Liver (tissue), 9 donors: Measurements from ENCODE around the gene XYLB. TPM values are rescaled to one million over a fixed set of nuclear protein-coding genes. Genes with fewer than 3 reads are reported as not detected.
A peak's percentile ranks its signal among the peaks of the same experiment; 100 is the strongest.
"Not testable (repeated sequence)": the region's sequence is repeated elsewhere in the genome, so short reads cannot be mapped to it uniquely, and the experiment has no call there.

Source experiments
- DNase-seq: peaks from one replicate; pipeline ENCODE4 v3.0.0-alpha.2; 2017; ENCODE audit warnings: low spot score
- H3K27ac ChIP-seq, 2 donors: one replicate each; pipeline ENCODE4 v1.7.0; 2013; ENCODE audit warnings: inconsistent platforms in 2 of 2, low read length in 2 of 2, control low read depth in 1 of 2, low read depth in 1 of 2, mild to moderate bottlenecking in 1 of 2
- H3K27me3 ChIP-seq, 4 donors: one replicate each; pipeline versions ENCODE4 v1.6.1 to v1.7.0; 2013; ENCODE audit warnings: low read length in 3 of 4, inconsistent platforms in 1 of 4, mild to moderate bottlenecking in 1 of 4, moderate library complexity in 1 of 4; ENCODE audit not compliant: control insufficient read depth in 4 of 4, insufficient read depth in 4 of 4
- H3K36me3 ChIP-seq, 4 donors: one replicate each; pipeline versions ENCODE4 v1.6.1 to v1.7.0; 2013; ENCODE audit warnings: low read length in 3 of 4, mild to moderate bottlenecking in 3 of 4, low read depth in 1 of 4, moderate library complexity in 1 of 4; ENCODE audit not compliant: control insufficient read depth in 4 of 4, insufficient read depth in 3 of 4
- H3K4me1 ChIP-seq, 4 donors: one replicate each; pipeline versions ENCODE4 v1.6.1 to v1.7.0; 2013; ENCODE audit warnings: low read length in 3 of 4, mild to moderate bottlenecking in 3 of 4, moderate library complexity in 1 of 4; ENCODE audit not compliant: control insufficient read depth in 4 of 4, insufficient read depth in 4 of 4
- H3K4me3 ChIP-seq, 3 donors: one replicate each; pipeline versions ENCODE4 v1.6.1 to v1.7.0; 2013; ENCODE audit warnings: low read length in 3 of 3, control low read depth in 1 of 3, low read depth in 1 of 3, mild to moderate bottlenecking in 1 of 3
- H3K9ac ChIP-seq, 2 donors: one replicate each; pipeline ENCODE4 v1.7.0; 2013; ENCODE audit warnings: low read length in 2 of 2, mild to moderate bottlenecking in 2 of 2, moderate library complexity in 2 of 2, control low read depth in 1 of 2, low read depth in 1 of 2
- H3K9me3 ChIP-seq, 4 donors: one replicate each; pipeline versions ENCODE4 v1.6.1 to v1.7.0; 2013; ENCODE audit warnings: low read length in 3 of 4; ENCODE audit not compliant: control insufficient read depth in 4 of 4
- ATF3 ChIP-seq: IDR thresholded peaks from 2 replicates; pipeline ENCODE4 v1.6.1; 2016; ENCODE audit warnings: antibody characterized with exemption
- FOXA2 ChIP-seq: IDR thresholded peaks from 2 replicates; pipeline ENCODE4 v1.6.1; 2016; ENCODE audit warnings: antibody characterized with exemption
- GABPA ChIP-seq, 2 donors: IDR thresholded peaks in 1 of 2; conservative IDR thresholded peaks in 1 of 2; 2 replicates each; pipeline ENCODE4 v1.6.1; 2016; ENCODE audit warnings: antibody characterized with exemption in 2 of 2, mild to moderate bottlenecking in 1 of 2, moderate library complexity in 1 of 2
- HNF4A ChIP-seq, 2 donors: conservative IDR thresholded peaks; 2 replicates each; pipeline ENCODE4 v1.6.1; 2016; ENCODE audit warnings: antibody characterized with exemption in 2 of 2, mild to moderate bottlenecking in 2 of 2
- HNF4G ChIP-seq: IDR thresholded peaks from 2 replicates; pipeline ENCODE4 v1.6.1; 2016; ENCODE audit warnings: antibody characterized with exemption
- JUND ChIP-seq, 2 donors: IDR thresholded peaks; 2 replicates each; pipeline ENCODE4 v1.6.1; 2016; ENCODE audit warnings: antibody characterized with exemption in 2 of 2
- MAX ChIP-seq: IDR thresholded peaks from 2 replicates; pipeline ENCODE4 v1.6.1; 2016; ENCODE audit warnings: antibody characterized with exemption
- NR2F2 ChIP-seq: IDR thresholded peaks from 2 replicates; pipeline ENCODE4 v1.6.1; 2016; ENCODE audit warnings: antibody characterized with exemption
- RAD21 ChIP-seq, 2 donors: IDR thresholded peaks; 2 replicates each; pipeline ENCODE4 v1.6.1; 2016; ENCODE audit warnings: antibody characterized with exemption in 2 of 2, mild to moderate bottlenecking in 2 of 2
- RXRA ChIP-seq, 2 donors: IDR thresholded peaks; 2 replicates each; pipeline ENCODE4 v1.6.1; 2017 to 2018; ENCODE audit warnings: antibody characterized with exemption in 2 of 2, mild to moderate bottlenecking in 1 of 2
- SP1 ChIP-seq: IDR thresholded peaks from 2 replicates; pipeline ENCODE4 v1.6.1; 2018; ENCODE audit warnings: antibody characterized with exemption, mild to moderate bottlenecking
- TAF1 ChIP-seq: conservative IDR thresholded peaks from 2 replicates; pipeline ENCODE4 v1.6.1; 2016; ENCODE audit warnings: antibody characterized with exemption, mild to moderate bottlenecking
- YY1 ChIP-seq: IDR thresholded peaks from 2 replicates; pipeline ENCODE4 v1.6.1; 2016; ENCODE audit warnings: antibody characterized with exemption, mild to moderate bottlenecking
- WGBS: extraction: QIAGEN DNeasy Blood & Tissue Kit; methylation state at CpG from one replicate; pipeline ENCODE4 v1.1.7; 2013; 5-methylcytosine and 5-hydroxymethylcytosine counted together
- polyA plus RNA-seq, 2 donors: library from polyadenylated mRNA; stranded (reverse) in 1 of 2; unstranded in 1 of 2; fragments of 200-250 nt in 1 of 2; fragments of >200 nt in 1 of 2; fragmentation: Nextera tagmentation in 1 of 2; extraction: Ambion mirVana in 1 of 2; gene quantifications; one replicate each; pipeline versions ENCODE4 v1.2.1 to v1.2.3, GENCODE V29; 2013 to 2015
- total RNA-seq, 2 donors: library from RNA; depleted of rRNA; stranded (reverse); fragments of >200 nt; gene quantifications; one replicate each; pipeline ENCODE4 v1.2.3, GENCODE V29; 2014
- donor health status: healthy.
- donor health status: healthy.
- donor health status: healthy.
- donor health status: healthy.
- donor health status: healthy.

Gene XYLB
- total and polyA plus RNA-seq, 4 donors: 14.2 to 51.5 (median 18.0) TPM

GRCh38 chr3:38433661-38434060 lies 87.1 kb downstream of the XYLB start:
- not testable (repeated sequence) for DNase-seq, H3K9ac ChIP-seq, H3K4me1 ChIP-seq, H3K36me3 ChIP-seq, H3K27ac ChIP-seq, H3K4me3 ChIP-seq, H3K27me3 ChIP-seq
- H3K9me3 ChIP-seq: peaks cover 10 to 27% (median 12%) of the 10 kb centered on the region in 4 donors
- 74% methylated on average over 2 of the region's 2 CpGs for WGBS

- not testable (repeated sequence) for H3K4me3 ChIP-seq, H3K4me1 ChIP-seq, H3K27me3 ChIP-seq, H3K36me3 ChIP-seq, H3K9ac ChIP-seq, H3K27ac ChIP-seq, DNase-seq
- WGBS: 76% methylated on average over 5 of the region's 5 CpGs
- peaks cover 3 to 16% (median 3%) of the 10 kb centered on the region in 4 donors for H3K9me3 ChIP-seq
These were observed 92.0 kb downstream of the XYLB start for GRCh38 chr3:38438436-38439069.

- TF ChIP-seq YY1 (peak; percentile 42), JUND (IDR thresholded peaks at IDR 0.05) (peak in 1 of 2 donors; percentile 24), MAX (peak; percentile 33), HNF4A (conservative IDR thresholded peaks at IDR 0.05) (peak in 1 of 2 donors; percentile 86), RXRA (IDR thresholded peaks at IDR 0.05) (peak in 1 of 2 donors; percentile 69)
- not testable (repeated sequence) for H3K36me3 ChIP-seq, H3K4me1 ChIP-seq, H3K27me3 ChIP-seq, H3K27ac ChIP-seq, H3K9me3 ChIP-seq, H3K9ac ChIP-seq, DNase-seq, H3K4me3 ChIP-seq
- WGBS: 56% methylated on average over 4 of the region's 4 CpGs
These were observed 96.6 kb downstream of the XYLB start for GRCh38 chr3:38443205-38443604.

- no peaks in the 10 kb centered on the region for H3K36me3 ChIP-seq
- no peak for DNase-seq
- peaks cover 0 to 1% (median 0%) of the 10 kb centered on the region in 4 donors for H3K4me1 ChIP-seq
- no peak for TF ChIP-seq SP1
- TF ChIP-seq MAX: no peak
- TF ChIP-seq NR2F2: no peak
- no peak for TF ChIP-seq HNF4G
- TF ChIP-seq FOXA2: no peak
- TF ChIP-seq GABPA (IDR thresholded peaks at IDR 0.05 in 1 of 2, conservative IDR thresholded peaks at IDR 0.05 in 1 of 2): no peak
- TF ChIP-seq RXRA (IDR thresholded peaks at IDR 0.05): no peak
- no peak for TF ChIP-seq TAF1
- TF ChIP-seq ATF3: no peak
- no peak for TF ChIP-seq RAD21 (IDR thresholded peaks at IDR 0.05)
- H3K27ac ChIP-seq: no peak overlapping the region
- H3K9ac ChIP-seq: no peak overlapping the region
- H3K9me3 ChIP-seq: no peaks in the 10 kb centered on the region
- 85% methylated on average over 2 of the region's 2 CpGs for WGBS
- no peaks in the 10 kb centered on the region for H3K27me3 ChIP-seq
- H3K4me3 ChIP-seq: no peak overlapping the region
These were observed 99.6 kb downstream of the XYLB start for GRCh38 chr3:38446085-38446686.
